Keratinocyte (primary cell): Measurements from ENCODE around the gene SBSN. TPM values are rescaled to one million over a fixed set of nuclear protein-coding genes. Genes with fewer than 3 reads are reported as not detected.

Experiments used
- DNase-seq: peaks from one replicate; pipeline ENCODE4 v3.0.0-alpha.2; 2011; ENCODE audit warnings: low read depth, missing footprints, low spot score
- FAIRE-seq: peaks from 2 replicates; lab custom pipeline; 2011; peaks lifted over from hg19 to GRCh38; lab: Jason Lieb, UNC
- H2AFZ ChIP-seq: 2 replicates; pipeline ENCODE4 v1.6.0; 2012; ENCODE audit warnings: low read length, control low read depth, inconsistent platforms; ENCODE audit not compliant: control insufficient read depth
- H3K27ac ChIP-seq: 2 replicates; pipeline ENCODE4 v1.5.1; 2011; ENCODE audit warnings: low read length; ENCODE audit not compliant: control insufficient read depth, insufficient read depth
- H3K27me3 ChIP-seq: 3 replicates; pipeline ENCODE4 v1.6.0; 2011; ENCODE audit warnings: low read length; ENCODE audit not compliant: control insufficient read depth, insufficient read depth; ENCODE audit errors: extremely low read depth
- H3K36me3 ChIP-seq, 2 experiments: 2 replicates in 1 of 2; 3 replicates in 1 of 2; pipeline ENCODE4 v1.5.1; 2011; ENCODE audit warnings: low read length in 2 of 2, mild to moderate bottlenecking in 1 of 2; ENCODE audit not compliant: control insufficient read depth in 2 of 2, insufficient read depth in 2 of 2; ENCODE audit errors: extremely low read depth in 1 of 2
- H3K4me1 ChIP-seq: 3 replicates; pipeline ENCODE4 v1.5.1; 2011; ENCODE audit warnings: low read length; ENCODE audit not compliant: control insufficient read depth, insufficient read depth; ENCODE audit errors: extremely low read depth
- H3K4me2 ChIP-seq: 3 replicates; pipeline ENCODE4 v1.6.0; 2011; ENCODE audit warnings: low read depth, low read length; ENCODE audit not compliant: control insufficient read depth, insufficient read depth; ENCODE audit errors: extremely low read depth
- H3K4me3 ChIP-seq, 3 experiments: fragments of 200-600 bp in 1 of 3; sonication (generic) in 1 of 3; 2 replicates in 2 of 3; 3 replicates in 1 of 3; pipeline ENCODE4 v1.5.1; 2011 to 2016; ENCODE audit warnings: low read length in 3 of 3, mild to moderate bottlenecking in 3 of 3, control low read depth in 2 of 3, inconsistent platforms in 1 of 3, low read depth in 1 of 3, mixed read lengths in 1 of 3, mixed run types in 1 of 3, moderate library complexity in 1 of 3; ENCODE audit not compliant: control insufficient read depth in 2 of 3, insufficient read depth in 2 of 3; ENCODE audit errors: extremely low read depth in 1 of 3
- H3K79me2 ChIP-seq: 2 replicates; pipeline ENCODE4 v1.6.0; 2012; ENCODE audit warnings: low read length; ENCODE audit not compliant: control insufficient read depth, insufficient read depth
- H3K9ac ChIP-seq: 3 replicates; pipeline ENCODE4 v1.6.0; 2011; ENCODE audit warnings: low read length; ENCODE audit not compliant: control insufficient read depth, insufficient read depth; ENCODE audit errors: extremely low read depth
- H3K9me1 ChIP-seq: 3 replicates; pipeline ENCODE4 v1.6.0; 2011; ENCODE audit warnings: low read length; ENCODE audit not compliant: control insufficient read depth, insufficient read depth; ENCODE audit errors: extremely low read depth
- H3K9me3 ChIP-seq: 2 replicates; pipeline ENCODE4 v1.5.1; 2012; ENCODE audit warnings: low read depth, low read length; ENCODE audit not compliant: control insufficient read depth
- H4K20me1 ChIP-seq: 3 replicates; pipeline ENCODE4 v1.6.0; 2011; ENCODE audit warnings: low read length; ENCODE audit not compliant: control insufficient read depth, insufficient read depth; ENCODE audit errors: extremely low read depth
- EZH2 ChIP-seq: IDR thresholded peaks from one replicate; pipeline ENCODE4 v1.6.1; 2012; ENCODE audit warnings: inconsistent platforms, mild to moderate bottlenecking, low read length, moderate library complexity
- dilution Hi-C: fragments of 300-500 bp; cut with MboI; formaldehyde crosslinking; loops from one replicate; pipeline ENCODE4 v1.7.0; 2020; ENCODE audit warnings: low sequenced_read_pairs; ENCODE audit not compliant: extremely low pct_ligation_motif_present
- polyA plus RNA-seq, 5 experiments: library from polyadenylated mRNA; depleted of rRNA in 3 of 5; stranded (reverse) in 3 of 5; stranded (forward) in 1 of 5; unstranded in 1 of 5; fragments of >200 nt; gene quantifications; 1 replicate in 1 of 5; 2 replicates in 3 of 5; 3 replicates in 1 of 5; pipeline versions ENCODE4 v1.2.1 to v1.2.3, GENCODE V29; 2011 to 2012; ENCODE audit warnings: missing spikeins in 2 of 5, low read depth in 1 of 5, low replicate concordance in 1 of 5
- TF ChIP-seq, protein P1 (sequence below), 3 experiments: IDR thresholded peaks in 1 of 3; conservative IDR thresholded peaks in 1 of 3; optimal IDR thresholded peaks in 1 of 3; 2 replicates in 2 of 3; 3 replicates in 1 of 3; pipeline versions ENCODE3 to v1.5.1; 2011; ENCODE audit warnings: low read length in 3 of 3, mild to moderate bottlenecking in 3 of 3, moderate library complexity in 2 of 3, control low read depth in 1 of 3, inconsistent platforms in 1 of 3; ENCODE audit not compliant: insufficient read depth in 2 of 3; ENCODE audit errors: extremely low read depth in 1 of 3

Gene SBSN
- polyA plus RNA-seq, 1 donor (not counting 4 experiments of a cell fraction or from before 2014, with no cell fraction given), result 49.0 TPM

GRCh38 chr19:35483089-35483488 lies 45.0 kb downstream of the SBSN start:
- no peak overlapping the region for H3K27ac ChIP-seq
- FAIRE-seq (no peak), DNase-seq (no peak)
- no peaks in the 10 kb centered on the region for H3K4me1 ChIP-seq
- peaks cover 5% of the 10 kb centered on the region for H3K27me3 ChIP-seq
- no peaks in the 10 kb centered on the region for H3K79me2 ChIP-seq
- H3K9ac ChIP-seq, result no peak overlapping the region
- dilution Hi-C loops, result no loop called here
- TF ChIP-seq EZH2, result no peak
- TF ChIP-seq, protein P1, sequence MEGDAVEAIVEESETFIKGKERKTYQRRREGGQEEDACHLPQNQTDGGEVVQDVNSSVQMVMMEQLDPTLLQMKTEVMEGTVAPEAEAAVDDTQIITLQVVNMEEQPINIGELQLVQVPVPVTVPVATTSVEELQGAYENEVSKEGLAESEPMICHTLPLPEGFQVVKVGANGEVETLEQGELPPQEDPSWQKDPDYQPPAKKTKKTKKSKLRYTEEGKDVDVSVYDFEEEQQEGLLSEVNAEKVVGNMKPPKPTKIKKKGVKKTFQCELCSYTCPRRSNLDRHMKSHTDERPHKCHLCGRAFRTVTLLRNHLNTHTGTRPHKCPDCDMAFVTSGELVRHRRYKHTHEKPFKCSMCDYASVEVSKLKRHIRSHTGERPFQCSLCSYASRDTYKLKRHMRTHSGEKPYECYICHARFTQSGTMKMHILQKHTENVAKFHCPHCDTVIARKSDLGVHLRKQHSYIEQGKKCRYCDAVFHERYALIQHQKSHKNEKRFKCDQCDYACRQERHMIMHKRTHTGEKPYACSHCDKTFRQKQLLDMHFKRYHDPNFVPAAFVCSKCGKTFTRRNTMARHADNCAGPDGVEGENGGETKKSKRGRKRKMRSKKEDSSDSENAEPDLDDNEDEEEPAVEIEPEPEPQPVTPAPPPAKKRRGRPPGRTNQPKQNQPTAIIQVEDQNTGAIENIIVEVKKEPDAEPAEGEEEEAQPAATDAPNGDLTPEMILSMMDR (optimal IDR thresholded peaks at IDR 0.05 in 1 of 3, IDR thresholded peaks at IDR 0.05 in 1 of 3, conservative IDR thresholded peaks at IDR 0.05 in 1 of 3; ENCODE audit: extremely low read depth in 1 of 3, insufficient read depth in 2 of 3, low read length in 3 of 3), result no peak
- H3K36me3 ChIP-seq, result no peaks in the 10 kb centered on the region
- no peak overlapping the region for H3K4me3 ChIP-seq
- H3K9me1 ChIP-seq, result no peaks in the 10 kb centered on the region
- no peak overlapping the region for H3K4me2 ChIP-seq
- H3K9me3 ChIP-seq, result no peaks in the 10 kb centered on the region
- H4K20me1 ChIP-seq, result no peaks in the 10 kb centered on the region
- no peak overlapping the region for H2AFZ ChIP-seq

DNA sequence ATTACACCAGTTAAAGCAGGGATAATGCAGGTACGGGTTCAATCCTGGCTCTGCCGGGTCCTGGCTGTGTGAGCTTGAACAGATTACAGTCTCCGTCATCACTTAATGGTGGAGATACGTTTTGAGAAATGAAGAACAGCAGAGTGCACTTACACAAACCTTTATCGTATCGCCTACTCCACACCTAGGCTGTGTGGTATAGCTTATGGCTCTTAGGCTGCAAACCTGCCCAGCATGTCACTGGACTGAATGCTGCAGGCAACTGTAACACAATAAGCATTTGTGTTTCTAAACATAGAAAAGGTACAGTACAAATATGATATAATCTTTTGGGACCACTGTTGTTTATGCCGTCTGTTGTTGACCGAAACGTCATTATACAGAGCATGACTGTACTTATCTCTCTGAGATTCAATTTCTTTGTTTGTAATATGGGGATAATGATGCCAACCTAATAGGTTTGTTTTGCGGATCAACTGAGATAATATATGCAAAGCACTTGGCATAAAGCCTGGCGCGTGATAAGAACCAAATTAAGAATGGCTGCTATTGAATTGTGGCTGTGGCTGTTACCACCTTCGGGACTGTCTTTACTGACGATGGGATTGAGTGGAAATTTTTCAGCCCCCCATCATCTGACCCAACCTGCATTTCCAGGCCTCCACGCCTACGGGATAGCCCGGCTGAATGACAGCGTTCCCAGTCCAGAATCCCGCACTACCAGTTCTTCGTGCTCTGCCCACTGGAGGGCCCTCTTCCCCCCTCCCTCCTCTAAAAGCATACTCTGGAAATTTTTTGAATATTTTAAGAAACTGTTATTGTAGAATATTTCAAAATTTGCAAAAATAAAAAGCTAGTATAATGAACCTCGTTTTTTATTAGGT lies 49.1 kb downstream of the SBSN start:
- H3K4me2 ChIP-seq, result no peak overlapping the region
- H3K27ac ChIP-seq, result no peak overlapping the region
- H3K4me1 ChIP-seq, result no peaks in the 10 kb centered on the region
- dilution Hi-C loops, result no loop called here
- no peaks in the 10 kb centered on the region for H3K9me3 ChIP-seq
- FAIRE-seq (no peak), DNase-seq (no peak)
- H3K4me3 ChIP-seq, result no peak overlapping the region
- no peaks in the 10 kb centered on the region for H3K27me3 ChIP-seq
- no peaks in the 10 kb centered on the region for H3K36me3 ChIP-seq
- H3K9me1 ChIP-seq, result no peaks in the 10 kb centered on the region
- no peaks in the 10 kb centered on the region for H3K79me2 ChIP-seq
- no peak overlapping the region for H3K9ac ChIP-seq
- H4K20me1 ChIP-seq, result no peaks in the 10 kb centered on the region
- TF ChIP-seq, protein P1 (optimal IDR thresholded peaks at IDR 0.05 in 1 of 3, IDR thresholded peaks at IDR 0.05 in 1 of 3, conservative IDR thresholded peaks at IDR 0.05 in 1 of 3; ENCODE audit: extremely low read depth in 1 of 3, insufficient read depth in 2 of 3, low read length in 3 of 3), result peak in 2 of 3 experiments; percentile 36 to 40
- no peak for TF ChIP-seq EZH2
- no peak overlapping the region for H2AFZ ChIP-seq
